Sciatic nerve (tissue), 2 donors: ENCODE data around the gene COPG2. TPM values are rescaled to one million over a fixed set of nuclear protein-coding genes. Genes with fewer than 3 reads are reported as not detected.
A peak's percentile ranks its signal among the peaks of the same experiment; 100 is the strongest.
"Not testable (repeated sequence)": the region's sequence is repeated elsewhere in the genome, so short reads cannot be mapped to it uniquely, and the experiment has no call there.

Experiments used
- ATAC-seq: fragments of 200-7000 bp; cut with Tn5 transposase; one replicate; pipeline ENCODE4 v1.9.1; 2020; ENCODE audit warnings: mild to moderate bottlenecking, moderate library complexity
- DNase-seq: peaks from one replicate; pipeline ENCODE4 v3.0.0-alpha.2; 2020; ENCODE audit warnings: low spot score
- intact Hi-C: fragments of 100-400 bp; cut with DNase I; formaldehyde crosslinking; loops from one replicate; pipeline ENCODE4 v1.14.2; 2022
- total RNA-seq: library from RNA; stranded (reverse); fragmentation: NEBNext Ultra II Directional; extraction: Animal tissue kit (Norgen Biotek cat#: 25700); gene quantifications from one replicate; pipeline ENCODE4 v1.2.1, GENCODE V29; 2021
- donor health status: DM: no; HTN: no; CAD: no.
- donor health status: DM: no; HTN: no; CAD: no.

COPG2 gene
- 21.8 TPM for total RNA-seq

- intact Hi-C loops = no loop called here
- DNase-seq (peak; percentile 91), ATAC-seq (peak; percentile 98)
Measured at GRCh38 chr7:130668258-130669084, at the start of gene COPG2. Gene COPG2 (minus strand): TSS chr7:130668748. CDS start chr7:130668668, 80 bp downstream.

- DNase-seq = no peak
- ATAC-seq = no peak
- intact Hi-C loops = no loop called here
Measured at GRCh38 chr7:130712416-130712815, 43.9 kb upstream of the COPG2 start.

GRCh38 chr7:130708766-130709165 lies 40.2 kb upstream of the COPG2 start:
- DNase-seq = no peak
- no peak for ATAC-seq
- intact Hi-C loops = no loop called here

GRCh38 chr7:130708001-130708400 lies 39.5 kb upstream of the COPG2 start:
- DNase-seq (no peak), ATAC-seq (no peak)
- intact Hi-C loops = no loop called here

- intact Hi-C loops = no loop called here
- no peak for ATAC-seq
- DNase-seq = no peak
Measured at GRCh38 chr7:130703851-130704250, 35.3 kb upstream of the COPG2 start.

- intact Hi-C loops = no loop called here
- DNase-seq = no peak
- no peak for ATAC-seq
Measured at GRCh38 chr7:130701650-130702049, 33.1 kb upstream of the COPG2 start.

- DNase-seq = no peak
- ATAC-seq = no peak
- intact Hi-C loops = no loop called here
Measured at GRCh38 chr7:130700760-130701159, 32.2 kb upstream of the COPG2 start.

GRCh38 chr7:130699686-130700085 lies 31.1 kb upstream of the COPG2 start:
- intact Hi-C loops = no loop called here
- no peak for ATAC-seq
- DNase-seq = no peak

GRCh38 chr7:130697820-130698219 lies 29.3 kb upstream of the COPG2 start:
- ATAC-seq = no peak
- intact Hi-C loops = no loop called here
- no peak for DNase-seq

- no peak for ATAC-seq
- intact Hi-C loops = no loop called here
- no peak for DNase-seq
Measured at GRCh38 chr7:130695840-130696239, 27.3 kb upstream of the COPG2 start.

GRCh38 chr7:130692396-130692795 lies 23.8 kb upstream of the COPG2 start:
- intact Hi-C loops, ATAC-seq, DNase-seq: not testable (repeated sequence)

GRCh38 chr7:130689683-130690082 lies 21.1 kb upstream of the COPG2 start:
- intact Hi-C loops = no loop called here
- ATAC-seq = no peak
- no peak for DNase-seq

- ATAC-seq = no peak
- DNase-seq = no peak
- intact Hi-C loops = no loop called here
Measured at GRCh38 chr7:130683026-130683425, 14.5 kb upstream of the COPG2 start.

- ATAC-seq (no peak), DNase-seq (no peak)
- intact Hi-C loops = no loop called here
Measured at GRCh38 chr7:130674456-130674855, 5.9 kb upstream of the COPG2 start.

GRCh38 chr7:130673066-130673465 lies 4.5 kb upstream of the COPG2 start:
- ATAC-seq (no peak), DNase-seq (no peak)
- intact Hi-C loops = no loop called here

- no peak for DNase-seq
- intact Hi-C loops = no loop called here
- no peak for ATAC-seq
Measured at GRCh38 chr7:130672146-130672545, 3.6 kb upstream of the COPG2 start.

GRCh38 chr7:130669085-130669700 lies 645 bp upstream of the COPG2 start:
- ATAC-seq (peak; percentile 8), DNase-seq (no peak)
- intact Hi-C loops = no loop called here

GRCh38 chr7:130667593-130668257 lies 823 bp downstream of the COPG2 start:
- DNase-seq = no peak
- intact Hi-C loops = no loop called here
- peak; percentile 21 for ATAC-seq

- DNase-seq (no peak), ATAC-seq (no peak)
- intact Hi-C loops = no loop called here
Measured at GRCh38 chr7:130662426-130662825, 6.1 kb downstream of the COPG2 start.

- no peak for DNase-seq
- peak; percentile 70 for ATAC-seq
- intact Hi-C loops = no loop called here
Measured at GRCh38 chr7:130655286-130655685, 13.3 kb downstream of the COPG2 start.
